Mucosa of gallbladder (tissue), 1 donor: ENCODE results near the gene RARB. TPM values are rescaled to one million over a fixed set of nuclear protein-coding genes. Genes with fewer than 3 reads are reported as not detected.

Experiments used
- DNase-seq: peaks from one replicate; pipeline ENCODE4 v3.0.0-alpha.2; 2020; ENCODE audit warnings: low spot score
- total RNA-seq: library from RNA; stranded (reverse); gene quantifications from one replicate; pipeline ENCODE4 v1.2.1, GENCODE V29; 2021
- donor health status: DM: no; HTN: no; CAD: no.

The RARB gene
- total RNA-seq, 1 donor from 2014 or later: 12.9 TPM

DNA sequence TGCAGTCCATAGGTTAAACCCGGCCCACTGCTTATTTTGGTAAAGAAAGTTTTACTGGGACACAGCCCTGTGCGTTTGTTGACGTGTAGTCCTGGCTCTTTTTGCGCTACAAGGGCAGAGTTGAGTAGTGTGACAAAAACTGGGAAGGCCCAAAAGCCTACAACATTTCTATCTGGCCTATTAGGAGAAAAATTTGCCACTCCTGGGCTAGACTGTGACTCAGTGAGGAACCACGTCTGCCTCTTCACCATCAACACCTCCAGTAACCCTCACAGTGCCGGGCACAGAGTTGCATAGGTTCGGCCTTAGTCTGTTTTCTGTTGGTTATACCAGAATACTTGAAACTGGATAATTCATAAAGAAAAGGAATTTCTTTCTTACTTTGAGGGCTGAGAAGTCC is 126.3 kb downstream of the RARB start:
- DNase-seq: no peak

DNA sequence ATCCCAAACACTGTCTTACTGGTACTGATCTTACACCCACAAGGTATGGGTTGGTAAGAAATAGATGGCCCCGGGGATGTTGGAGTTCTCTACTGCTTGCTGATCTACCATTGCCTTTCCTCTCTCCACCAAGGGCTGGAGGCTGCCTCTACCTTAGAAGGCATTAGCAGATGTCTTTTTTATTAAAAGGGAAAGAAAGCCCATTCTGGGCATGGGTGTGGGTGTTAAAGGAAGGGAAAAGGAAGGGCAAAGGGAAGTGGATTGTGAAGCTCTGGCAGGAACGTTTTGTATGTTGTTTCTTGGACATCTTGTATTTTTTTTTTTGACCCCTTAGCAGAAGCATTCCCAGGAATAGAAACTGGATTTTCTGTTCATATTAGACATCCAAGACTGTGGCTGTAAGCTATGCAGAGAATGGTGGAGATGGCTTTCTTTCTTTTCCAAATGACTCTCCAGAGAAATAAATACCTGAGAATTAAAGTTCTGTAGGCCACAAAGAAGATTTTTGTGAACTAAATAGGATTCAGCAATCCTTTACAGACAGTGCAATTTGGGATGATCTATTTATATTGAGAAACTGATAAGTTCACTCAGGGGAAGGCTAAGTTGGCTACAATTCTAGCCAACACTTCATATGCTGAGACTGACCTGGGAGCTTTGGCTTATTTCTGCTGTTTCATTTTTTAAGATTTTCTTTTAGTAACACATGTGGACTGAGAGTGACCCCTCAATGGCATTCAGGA is 127.8 kb downstream of the RARB start:
- no peak for DNase-seq

GRCh38 chr3:25556447-25556846 is 128.4 kb downstream of the RARB start:
- no peak for DNase-seq

- DNase-seq: no peak
Observed at GRCh38 chr3:25557694-25558093, 129.6 kb downstream of the RARB start.

DNA sequence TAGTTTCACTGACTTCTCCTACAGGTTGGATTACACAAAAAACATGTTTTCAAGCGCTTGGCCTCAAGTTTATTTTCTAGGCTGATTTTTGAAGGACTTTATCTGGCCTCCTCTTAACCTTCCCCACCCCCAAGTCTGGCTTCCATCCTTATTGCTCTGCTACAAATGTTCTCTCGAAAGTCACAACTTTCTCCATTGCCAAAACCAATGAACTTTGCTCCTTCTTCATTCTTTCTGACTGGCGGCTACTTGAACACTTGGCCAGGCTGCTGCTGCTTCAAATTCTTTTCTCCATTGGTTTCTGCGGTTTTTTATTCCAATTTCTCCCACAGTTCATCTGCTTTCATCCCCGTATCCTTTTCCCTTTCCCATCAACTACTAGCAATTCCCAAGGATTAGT is 130.1 kb downstream of the RARB start:
- peak; percentile 31 for DNase-seq

GRCh38 chr3:25558796-25559195 is 130.7 kb downstream of the RARB start:
- no peak for DNase-seq

GRCh38 chr3:25563601-25564000 is 135.5 kb downstream of the RARB start:
- DNase-seq: no peak

DNA sequence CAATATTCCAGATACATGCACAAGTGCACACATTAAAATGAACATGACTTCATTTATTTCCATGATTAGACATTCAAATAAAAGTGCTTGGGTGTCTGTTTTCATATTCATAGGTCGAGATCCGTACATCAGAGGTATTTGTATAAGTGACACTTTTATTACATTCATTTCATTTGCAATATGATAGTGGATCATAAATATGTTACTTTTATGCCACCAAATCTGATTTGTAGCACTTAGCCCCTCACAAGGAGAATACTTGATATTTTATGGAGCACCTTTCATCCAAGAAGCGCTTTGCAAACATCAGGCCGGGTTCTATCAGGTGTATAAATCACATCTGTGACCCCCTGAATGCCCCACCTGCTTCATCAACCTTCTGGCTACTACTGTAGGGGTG is 136.0 kb downstream of the RARB start:
- DNase-seq: no peak

DNA sequence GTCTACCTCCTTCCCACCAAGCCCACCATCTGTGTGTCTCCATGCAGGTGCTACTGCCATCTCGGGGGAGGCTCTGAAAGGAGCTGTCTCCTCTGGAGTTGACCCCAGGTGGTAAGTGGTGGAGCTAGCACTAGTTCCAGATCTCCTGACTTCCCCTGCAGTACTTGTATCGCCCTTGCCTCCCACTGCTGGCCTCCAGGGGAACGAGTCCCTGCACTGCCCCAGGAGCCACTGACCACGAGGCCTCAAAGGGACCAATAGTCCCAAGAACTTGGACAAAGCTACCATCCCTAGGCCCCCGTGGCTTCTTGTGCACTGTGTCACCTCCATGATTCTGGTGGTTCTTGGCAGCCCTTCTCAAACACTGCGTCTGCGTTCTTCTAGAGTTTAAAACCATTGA is 137.7 kb downstream of the RARB start:
- no peak for DNase-seq

DNA sequence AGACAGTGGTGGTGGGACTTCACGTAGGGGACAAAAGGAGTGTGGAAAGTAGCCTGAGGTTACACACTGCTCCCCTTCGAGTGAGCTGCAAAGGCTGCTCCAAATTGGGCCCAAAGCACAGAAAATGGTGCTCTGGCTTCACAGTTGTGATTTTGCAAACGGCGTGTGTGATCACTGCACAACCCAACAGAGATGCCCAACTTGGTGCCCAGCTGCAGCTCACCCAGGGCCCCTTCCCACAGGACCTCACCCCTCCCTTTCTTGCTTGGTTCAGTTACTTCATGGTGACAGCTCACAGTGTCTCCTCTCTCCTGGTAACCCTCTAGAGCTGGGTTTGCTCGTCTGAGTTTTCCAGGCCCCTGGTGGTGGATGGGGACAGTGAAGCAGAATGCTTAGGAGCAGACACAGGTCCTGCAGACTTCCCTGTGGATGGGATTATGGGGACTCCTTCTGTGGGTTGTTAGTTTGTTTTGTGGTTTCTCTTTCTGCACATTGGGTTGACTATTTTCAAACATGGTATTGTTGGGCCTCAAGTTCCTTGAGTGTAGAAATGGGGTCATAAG is 138.4 kb downstream of the RARB start:
- DNase-seq: no peak

DNA sequence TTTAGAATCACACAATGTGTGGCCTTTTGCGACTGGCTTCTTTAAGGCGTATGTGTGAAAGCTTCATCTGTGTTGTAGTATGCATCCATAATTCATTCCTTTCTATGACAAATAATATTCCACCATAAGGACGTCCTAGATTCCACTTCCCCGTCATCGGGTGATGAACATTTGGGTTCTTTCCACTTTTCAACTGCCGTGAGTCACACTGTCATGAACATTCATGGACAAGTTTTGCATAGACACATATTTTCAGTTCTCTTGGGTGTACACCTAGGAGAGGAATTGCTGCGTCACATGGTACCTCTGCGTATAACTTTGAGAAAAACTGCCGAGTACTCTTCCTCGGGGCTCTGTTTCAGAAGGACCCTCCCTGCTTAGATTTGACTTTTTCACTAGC is 139.3 kb downstream of the RARB start:
- DNase-seq: no peak

DNA sequence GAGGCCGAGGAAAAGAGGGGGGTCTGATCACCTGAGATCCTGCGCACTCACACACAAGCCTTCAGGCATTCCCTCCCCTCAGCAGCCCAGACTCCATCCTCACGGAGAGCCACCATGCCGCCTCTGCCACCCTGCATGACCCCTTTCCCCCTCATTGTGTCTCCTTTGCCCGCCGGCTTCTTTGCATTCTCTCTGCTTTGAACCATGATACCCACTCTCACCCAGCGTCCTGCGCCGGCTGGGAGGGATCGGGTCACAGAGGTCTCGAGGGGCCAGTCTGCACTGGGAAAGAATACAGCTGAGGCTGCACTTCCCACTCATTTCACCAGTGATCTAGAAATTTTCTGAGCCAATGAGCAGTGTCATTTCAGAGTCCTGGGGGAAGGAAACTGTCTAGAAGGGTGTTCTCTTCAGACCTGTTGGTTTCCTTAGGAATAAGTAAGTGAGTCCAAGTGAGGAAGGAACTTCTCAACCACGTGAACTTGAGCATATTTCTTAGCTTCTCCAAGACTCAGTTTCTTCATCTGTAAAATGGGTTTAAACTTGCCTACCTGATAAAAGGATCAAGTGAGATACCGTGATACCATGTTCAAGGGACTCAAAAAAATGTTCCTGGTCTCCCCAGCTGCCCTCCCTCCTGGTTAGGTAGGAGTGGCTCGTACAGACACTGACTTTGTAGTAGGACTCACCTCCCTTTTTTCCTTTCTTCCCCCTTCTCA is 139.9 kb downstream of the RARB start:
- no peak for DNase-seq

DNA sequence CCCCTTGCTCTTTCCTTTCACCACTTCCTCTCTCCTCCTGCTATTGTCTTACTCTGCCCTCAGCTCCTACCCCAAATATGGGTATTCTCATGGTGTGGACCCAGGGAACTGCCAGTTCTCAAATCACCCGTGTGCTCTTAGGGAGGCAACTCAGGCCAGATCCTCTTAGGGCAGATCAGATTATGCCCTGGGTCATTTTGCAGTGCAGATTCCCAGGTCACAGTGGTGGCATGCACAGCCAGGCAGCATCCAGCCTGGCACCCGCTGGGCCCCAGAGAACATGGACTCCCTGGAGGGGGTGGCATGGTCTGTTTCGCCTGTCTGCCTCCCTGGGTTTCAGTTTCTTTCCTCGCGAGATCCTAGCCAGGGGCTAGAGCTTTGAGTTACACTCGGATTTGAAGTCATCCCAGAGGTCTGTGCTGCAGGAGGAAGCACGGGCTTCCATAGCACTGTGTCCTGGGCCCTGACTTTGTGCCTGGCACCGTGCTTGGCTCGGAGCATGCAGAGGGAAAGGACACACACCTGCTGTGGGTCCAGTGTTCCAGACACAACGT is 140.5 kb downstream of the RARB start:
- no peak for DNase-seq

- DNase-seq: no peak
Observed at GRCh38 chr3:25571285-25571684, 143.2 kb downstream of the RARB start.

DNA sequence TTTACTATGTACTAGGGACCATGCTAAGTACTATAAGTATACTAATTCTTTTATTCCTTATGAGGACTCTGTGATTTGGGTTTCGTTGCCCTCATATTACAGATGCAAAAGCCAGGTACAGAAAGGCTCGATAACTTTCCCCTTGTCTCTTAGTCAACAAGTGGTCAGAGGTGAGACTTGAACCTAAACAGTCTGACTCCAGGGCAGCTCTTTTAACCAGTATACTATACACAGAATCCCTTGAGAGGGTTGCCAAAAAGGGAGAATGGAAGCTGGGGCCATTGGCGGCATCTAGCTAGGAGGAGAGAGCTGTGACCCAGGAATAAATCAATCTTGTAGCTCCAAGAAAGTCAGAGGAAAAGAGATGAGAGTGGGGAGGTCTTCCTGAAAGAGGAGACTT is 144.3 kb downstream of the RARB start:
- DNase-seq: no peak

DNA sequence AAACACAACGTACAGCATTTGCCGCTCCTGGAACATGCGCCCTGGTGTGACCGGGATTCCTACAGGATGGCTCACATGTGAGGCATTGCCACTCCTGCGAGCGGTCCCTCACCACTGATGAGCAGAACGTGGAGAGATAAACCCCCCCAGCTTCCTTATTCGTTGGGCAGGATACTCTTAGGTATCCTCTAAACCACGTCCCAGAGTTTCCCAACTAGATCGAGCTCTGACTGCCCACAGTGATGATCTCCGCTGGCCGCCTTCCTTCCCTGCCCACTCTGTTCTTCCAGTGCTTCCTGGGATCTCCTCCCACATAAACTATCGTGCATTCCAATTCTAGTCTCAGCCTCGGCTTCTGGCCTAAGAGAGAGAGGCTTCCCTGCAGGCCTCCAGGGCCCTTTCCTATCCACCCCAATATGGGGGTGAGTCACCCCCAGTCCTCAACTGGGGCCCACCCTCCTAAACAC is 144.9 kb downstream of the RARB start:
- no peak for DNase-seq

GRCh38 chr3:25573386-25574171 is 145.5 kb downstream of the RARB start:
- DNase-seq: no peak

- DNase-seq: no peak
Observed at GRCh38 chr3:25574172-25574765, 146.2 kb downstream of the RARB start.

GRCh38 chr3:25575001-25575400 is 146.9 kb downstream of the RARB start:
- no peak for DNase-seq

GRCh38 chr3:25576146-25576545 is 148.1 kb downstream of the RARB start:
- DNase-seq: no peak

GRCh38 chr3:25576831-25577454 is 148.9 kb downstream of the RARB start:
- no peak for DNase-seq
